ENCODE measurements around the gene SLC15A4. TPM values are rescaled to one million over a fixed set of nuclear protein-coding genes. Genes with fewer than 3 reads are reported as not detected.
A peak's percentile ranks its signal among the peaks of the same experiment; 100 is the strongest.

Gene SLC15A4
- polyA plus RNA-seq, 3 donors from 2014 or later = 36.3 to 39.2 (median 39.0) TPM

DNA sequence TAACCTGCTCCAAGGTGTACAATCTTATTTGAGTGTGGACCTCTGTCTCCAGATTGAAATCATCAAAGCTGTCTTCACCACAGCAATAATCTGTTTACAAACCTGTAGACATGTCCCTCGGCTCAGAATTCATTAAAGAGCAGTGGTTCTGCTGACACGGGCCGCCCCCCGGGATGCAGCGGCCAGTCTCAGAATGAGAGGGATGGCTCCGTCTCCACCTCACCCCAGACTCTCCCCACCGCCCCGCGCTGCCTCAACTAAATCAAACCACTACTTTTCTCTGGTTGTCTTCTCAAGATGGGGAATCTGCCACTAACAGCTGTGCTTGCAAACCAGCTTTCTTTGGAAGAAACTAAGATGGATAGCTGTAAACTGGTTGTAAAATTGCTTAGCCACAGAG lies 56.2 kb downstream of the SLC15A4 start:
- H3K4me1 Mint-ChIP-seq = peaks cover 32 to 47% of the 10 kb centered on the region in 2 donors
- H3K9me3 Mint-ChIP-seq = no peaks in the 10 kb centered on the region
- H3K36me3 Mint-ChIP-seq = peaks cover 0 to 3% (median 0%) of the 10 kb centered on the region in 3 donors
- no peak for DNase-seq
- peaks cover 0 to 3% (median 2%) of the 10 kb centered on the region in 3 donors for H3K27me3 Mint-ChIP-seq (ENCODE audit: low read depth in 3 of 3)
- no peak overlapping the region for H3K4me3 Mint-ChIP-seq
- peak overlapping the region in 4 of 6 donors; percentile 27 to 95 (median 64) for H3K27ac Mint-ChIP-seq

DNA sequence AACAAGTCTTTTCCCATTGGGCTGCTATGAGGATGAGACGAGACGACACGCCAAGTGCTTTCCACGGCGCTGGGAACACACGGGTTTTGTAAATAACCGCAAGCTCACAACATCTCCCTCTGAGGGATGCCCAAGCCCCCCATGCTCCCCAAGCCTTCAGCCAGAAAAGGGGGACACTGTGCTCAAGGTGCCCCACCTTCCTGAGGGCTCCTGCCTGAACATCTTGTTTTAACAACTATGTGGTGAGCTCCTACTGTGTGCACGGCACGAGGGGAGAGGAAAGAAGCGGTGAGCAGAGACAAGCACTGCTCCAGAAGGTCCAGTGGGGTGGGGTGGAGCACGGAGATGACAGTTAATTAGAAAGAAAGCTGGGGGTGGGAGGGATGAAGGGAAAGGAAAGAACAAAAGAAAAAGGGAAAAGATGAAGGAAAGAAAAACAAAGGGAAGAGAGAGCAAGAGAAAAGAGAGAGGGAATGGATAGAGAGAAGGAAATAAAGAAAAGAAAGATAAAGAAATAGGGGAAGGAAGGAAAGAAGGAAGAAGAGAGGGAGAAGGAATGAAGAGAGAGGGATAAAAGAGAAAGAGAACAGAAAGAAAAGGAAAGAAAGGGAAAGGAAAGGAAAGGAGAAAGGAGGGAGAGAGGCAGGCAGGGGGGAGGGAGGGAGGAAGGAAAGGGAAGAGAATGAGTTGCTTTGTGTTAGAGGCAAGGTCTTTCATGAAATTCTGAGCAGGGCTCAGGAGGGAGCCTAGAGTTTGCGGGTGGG lies 56.8 kb downstream of the SLC15A4 start:
- Mint-ChIP-seq H3K36me3 (peaks cover 0 to 3% (median 0%) of the 10 kb centered on the region in 3 donors), H3K27ac (peak overlapping the region in 4 of 6 donors; percentile 16 to 95 (median 54)), H3K4me1 (peaks cover 37 to 52% of the 10 kb centered on the region in 2 donors), H3K9me3 (no peaks in the 10 kb centered on the region), H3K27me3 (ENCODE audit: low read depth in 3 of 3) (peaks cover 0 to 3% (median 2%) of the 10 kb centered on the region in 3 donors), H3K4me3 (no peak overlapping the region)
- DNase-seq = no peak

DNA sequence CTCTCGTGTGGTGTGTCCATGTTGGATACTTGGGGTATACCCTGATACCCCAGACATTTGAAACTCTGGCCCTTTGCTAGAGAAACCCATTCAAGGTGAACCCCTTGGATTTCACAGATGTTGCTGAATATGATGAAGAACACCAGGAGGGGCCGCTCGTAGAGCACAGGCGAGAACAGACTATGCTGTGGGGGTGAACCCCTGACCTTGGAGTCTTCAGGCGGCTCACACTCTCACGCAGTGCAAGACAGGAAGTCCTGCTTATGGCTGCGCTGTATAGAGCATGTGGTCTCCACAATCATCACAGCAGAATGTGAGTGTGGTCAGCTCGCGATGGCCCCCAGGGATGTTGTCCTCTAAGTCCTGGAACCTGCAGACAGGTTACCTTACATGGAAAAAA lies 60.4 kb downstream of the SLC15A4 start:
- peak; percentile 80 to 84 (median 82) for DNase-seq
- Mint-ChIP-seq H3K27me3 (ENCODE audit: low read depth in 3 of 3) (peaks cover 0 to 3% (median 2%) of the 10 kb centered on the region in 3 donors), H3K27ac (peak overlapping the region; percentile 69 to 95 (median 92)), H3K4me3 (peak overlapping the region; percentile 66 to 74 (median 70)), H3K9me3 (no peaks in the 10 kb centered on the region), H3K36me3 (peaks cover 0 to 3% (median 0%) of the 10 kb centered on the region in 3 donors), H3K4me1 (peaks cover 32 to 35% of the 10 kb centered on the region in 2 donors)

- Mint-ChIP-seq H3K9me3 (no peaks in the 10 kb centered on the region), H3K27ac (peak overlapping the region in 2 of 6 donors; percentile 22 to 95), H3K27me3 (ENCODE audit: low read depth in 3 of 3) (peaks cover 0 to 3% (median 2%) of the 10 kb centered on the region in 3 donors), H3K36me3 (peaks cover 0 to 3% (median 0%) of the 10 kb centered on the region in 3 donors), H3K4me3 (no peak overlapping the region), H3K4me1 (peaks cover 25 to 32% of the 10 kb centered on the region in 2 donors)
- no peak for DNase-seq
These were observed 62.4 kb downstream of the SLC15A4 start for GRCh38 chr12:128761379-128761790.

GRCh38 chr12:128755566-128755965 lies 68.2 kb downstream of the SLC15A4 start:
- H3K4me3 Mint-ChIP-seq = no peak overlapping the region
- H3K4me1 Mint-ChIP-seq = peaks cover 24 to 30% of the 10 kb centered on the region in 2 donors
- peaks cover 0 to 4% (median 0%) of the 10 kb centered on the region in 3 donors for H3K36me3 Mint-ChIP-seq
- no peaks in the 10 kb centered on the region for H3K27me3 Mint-ChIP-seq (ENCODE audit: low read depth in 3 of 3)
- no peaks in the 10 kb centered on the region for H3K9me3 Mint-ChIP-seq
- DNase-seq = no peak
- H3K27ac Mint-ChIP-seq = peak overlapping the region in 1 of 6 donors; percentile 3

GRCh38 chr12:128754275-128754674 lies 69.5 kb downstream of the SLC15A4 start:
- Mint-ChIP-seq H3K27me3 (ENCODE audit: low read depth in 3 of 3) (no peaks in the 10 kb centered on the region), H3K4me1 (peaks cover 31 to 37% of the 10 kb centered on the region in 2 donors), H3K27ac (peak overlapping the region in 4 of 6 donors; percentile 4 to 56 (median 18)), H3K36me3 (peaks cover 0 to 4% (median 0%) of the 10 kb centered on the region in 3 donors), H3K9me3 (no peaks in the 10 kb centered on the region), H3K4me3 (no peak overlapping the region)
- DNase-seq = no peak

GRCh38 chr12:128753438-128753837 lies 70.3 kb downstream of the SLC15A4 start:
- DNase-seq = no peak
- Mint-ChIP-seq H3K27me3 (ENCODE audit: low read depth in 3 of 3) (no peaks in the 10 kb centered on the region), H3K9me3 (no peaks in the 10 kb centered on the region), H3K4me3 (no peak overlapping the region), H3K36me3 (peaks cover 0 to 4% (median 0%) of the 10 kb centered on the region in 3 donors), H3K27ac (peak overlapping the region in 3 of 6 donors; percentile 21 to 56 (median 22)), H3K4me1 (peaks cover 39 to 45% of the 10 kb centered on the region in 2 donors)

- peaks cover 0 to 2% (median 0%) of the 10 kb centered on the region in 6 donors for H3K9me3 Mint-ChIP-seq
- H3K36me3 Mint-ChIP-seq = peaks cover 0 to 7% (median 4%) of the 10 kb centered on the region in 3 donors
- no peak overlapping the region for H3K4me3 Mint-ChIP-seq
- no peaks in the 10 kb centered on the region for H3K27me3 Mint-ChIP-seq (ENCODE audit: low read depth in 3 of 3)
- peak overlapping the region in 1 of 6 donors; percentile 20 for H3K27ac Mint-ChIP-seq
- no peak for DNase-seq
- peaks cover 50 to 56% of the 10 kb centered on the region in 2 donors for H3K4me1 Mint-ChIP-seq
These were observed 71.4 kb downstream of the SLC15A4 start for GRCh38 chr12:128752386-128752785.

- H3K9me3 Mint-ChIP-seq = peaks cover 0 to 2% (median 0%) of the 10 kb centered on the region in 6 donors
- no peak for DNase-seq
- H3K36me3 Mint-ChIP-seq = peaks cover 0 to 7% (median 0%) of the 10 kb centered on the region in 3 donors
- H3K27ac Mint-ChIP-seq = peak overlapping the region; percentile 97 to 100 (median 98)
- peaks cover 78 to 81% of the 10 kb centered on the region in 2 donors for H3K4me1 Mint-ChIP-seq
- peaks cover 0 to 7% (median 0%) of the 10 kb centered on the region in 3 donors for H3K27me3 Mint-ChIP-seq (ENCODE audit: low read depth in 3 of 3)
- peak overlapping the region; percentile 72 to 89 (median 78) for H3K4me3 Mint-ChIP-seq
These were observed 76.3 kb downstream of the SLC15A4 start for GRCh38 chr12:128747441-128747840.

DNA sequence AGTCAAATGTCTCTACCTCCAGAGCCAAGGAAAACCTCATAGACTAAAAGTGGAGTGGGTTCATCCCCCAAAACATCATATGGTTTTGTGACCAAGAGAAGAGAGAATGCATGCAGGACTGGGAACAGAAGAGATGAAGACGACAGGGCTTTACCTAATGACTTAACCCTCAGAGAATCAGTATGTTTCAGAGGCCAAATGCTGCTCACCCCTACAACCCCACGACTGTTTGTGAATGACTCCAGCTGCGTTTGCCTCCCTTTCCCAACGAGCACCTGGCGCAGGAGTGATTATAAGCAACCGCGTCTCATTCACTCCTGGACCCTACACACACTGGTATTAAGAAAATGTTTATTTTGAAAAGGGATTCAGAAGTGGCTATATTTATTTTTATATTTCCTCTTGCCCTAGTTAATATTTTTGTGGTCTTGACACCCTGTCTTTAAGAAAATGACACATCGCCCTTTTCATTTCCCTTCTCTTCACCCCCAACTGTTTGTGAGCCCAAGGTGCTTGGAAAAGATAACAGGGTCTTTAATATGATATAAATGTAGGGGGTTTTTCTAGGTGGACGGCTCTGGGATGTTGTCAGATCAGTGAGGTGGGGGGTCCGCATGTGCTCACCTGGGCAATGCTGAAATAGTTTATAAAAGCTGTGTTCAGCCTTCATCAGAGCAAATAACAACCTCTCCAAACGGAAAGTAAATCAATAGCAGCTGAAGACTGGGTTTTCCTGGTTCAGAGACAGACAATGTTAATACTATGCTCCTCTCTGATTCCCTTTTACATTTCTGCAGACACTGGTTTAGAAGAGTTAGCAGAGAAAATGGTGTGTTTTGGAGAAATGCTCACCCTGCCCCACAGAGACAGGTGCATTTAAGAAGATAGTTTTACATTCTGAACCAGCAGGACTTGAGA lies 77.7 kb downstream of the SLC15A4 start:
- Mint-ChIP-seq H3K27ac (peak overlapping the region; percentile 97 to 100 (median 98)), H3K4me3 (peak overlapping the region; percentile 73 to 91 (median 88)), H3K9me3 (peaks cover 0 to 2% (median 0%) of the 10 kb centered on the region in 6 donors), H3K4me1 (peaks cover 87 to 88% of the 10 kb centered on the region in 2 donors), H3K27me3 (ENCODE audit: low read depth in 3 of 3) (peaks cover 0 to 7% (median 0%) of the 10 kb centered on the region in 3 donors), H3K36me3 (peaks cover 0 to 7% (median 0%) of the 10 kb centered on the region in 3 donors)
- DNase-seq = peak; percentile 67 to 68 (median 68)

GRCh38 chr12:128743916-128744315 lies 79.8 kb downstream of the SLC15A4 start:
- H3K4me3 Mint-ChIP-seq = peak overlapping the region; percentile 67 to 86 (median 80)
- H3K9me3 Mint-ChIP-seq = peaks cover 2 to 8% (median 6%) of the 10 kb centered on the region in 6 donors
- peak; percentile 53 to 60 (median 57) for DNase-seq
- H3K4me1 Mint-ChIP-seq = peaks cover 86 to 87% of the 10 kb centered on the region in 2 donors
- peaks cover 0 to 7% (median 1%) of the 10 kb centered on the region in 3 donors for H3K27me3 Mint-ChIP-seq (ENCODE audit: low read depth in 3 of 3)
- peak overlapping the region; percentile 96 to 100 (median 98) for H3K27ac Mint-ChIP-seq
- H3K36me3 Mint-ChIP-seq = peaks cover 4 to 17% (median 11%) of the 10 kb centered on the region in 3 donors

Data from immature natural killer cell (primary cell).